HG02885 (cell line): Measurements from ENCODE around the gene CCS.
"Not testable (repeated sequence)": the region's sequence is repeated elsewhere in the genome, so short reads cannot be mapped to it uniquely, and the experiment has no call there.

ENCODE experiments used
- ATAC-seq: cut with Tn5 transposase; IDR thresholded peaks from one replicate; pipeline ENCODE4 v1.9.1; 2021; ENCODE audit warnings: mild to moderate bottlenecking; ENCODE audit not compliant: unreplicated experiment, poor library complexity

The CCS gene

GRCh38 chr11:66619080-66619554 is 26.1 kb downstream of the CCS start:
- ATAC-seq: no peak

- no peak for ATAC-seq
Measured at GRCh38 chr11:66624450-66624849, 31.5 kb downstream of the CCS start.

GRCh38 chr11:66625041-66625751 is 32.2 kb downstream of the CCS start:
- ATAC-seq: no peak

GRCh38 chr11:66625752-66626149 is 32.8 kb downstream of the CCS start:
- no peak for ATAC-seq

GRCh38 chr11:66626382-66626781 is 33.4 kb downstream of the CCS start:
- no peak for ATAC-seq

GRCh38 chr11:66626926-66627325 is 33.9 kb downstream of the CCS start:
- no peak for ATAC-seq

- no peak for ATAC-seq
Measured at GRCh38 chr11:66628061-66628603, 35.1 kb downstream of the CCS start.

- no peak for ATAC-seq
Measured at GRCh38 chr11:66629356-66629755, 36.4 kb downstream of the CCS start.

GRCh38 chr11:66631883-66632282 is 38.9 kb downstream of the CCS start:
- no peak for ATAC-seq

GRCh38 chr11:66632952-66633351 is 40.0 kb downstream of the CCS start:
- ATAC-seq: no peak

GRCh38 chr11:66636411-66636810 is 43.4 kb downstream of the CCS start:
- no peak for ATAC-seq

- no peak for ATAC-seq
Measured at GRCh38 chr11:66637557-66638176, 44.7 kb downstream of the CCS start.

- peak; percentile 94 for ATAC-seq
Measured at GRCh38 chr11:66638177-66639065, 45.4 kb downstream of the CCS start, which contains the start of gene RBM4. Gene RBM4 (plus strand): TSS chr11:66638703. CDS start chr11:66639712, 1,009 bp downstream.

- no peak for ATAC-seq
Measured at GRCh38 chr11:66639066-66639813, 46.3 kb downstream of the CCS start.

- not testable (repeated sequence) for ATAC-seq
Measured at GRCh38 chr11:66639814-66640340, 46.9 kb downstream of the CCS start.

- ATAC-seq: no peak
Measured at GRCh38 chr11:66641834-66642233, 48.8 kb downstream of the CCS start.

- ATAC-seq: no peak
Measured at GRCh38 chr11:66643745-66644437, 50.9 kb downstream of the CCS start.

- ATAC-seq: no peak
Measured at GRCh38 chr11:66646828-66647227, 53.8 kb downstream of the CCS start.

- ATAC-seq: no peak
Measured at GRCh38 chr11:66649903-66650302, 56.9 kb downstream of the CCS start.
